Measurements from ENCODE around the gene MYO15B. TPM values are rescaled to one million over a fixed set of nuclear protein-coding genes. Genes with fewer than 3 reads are reported as not detected.

Gene MYO15B
- total RNA-seq, 1 donor from 2014 or later: 18.1 TPM

DNA sequence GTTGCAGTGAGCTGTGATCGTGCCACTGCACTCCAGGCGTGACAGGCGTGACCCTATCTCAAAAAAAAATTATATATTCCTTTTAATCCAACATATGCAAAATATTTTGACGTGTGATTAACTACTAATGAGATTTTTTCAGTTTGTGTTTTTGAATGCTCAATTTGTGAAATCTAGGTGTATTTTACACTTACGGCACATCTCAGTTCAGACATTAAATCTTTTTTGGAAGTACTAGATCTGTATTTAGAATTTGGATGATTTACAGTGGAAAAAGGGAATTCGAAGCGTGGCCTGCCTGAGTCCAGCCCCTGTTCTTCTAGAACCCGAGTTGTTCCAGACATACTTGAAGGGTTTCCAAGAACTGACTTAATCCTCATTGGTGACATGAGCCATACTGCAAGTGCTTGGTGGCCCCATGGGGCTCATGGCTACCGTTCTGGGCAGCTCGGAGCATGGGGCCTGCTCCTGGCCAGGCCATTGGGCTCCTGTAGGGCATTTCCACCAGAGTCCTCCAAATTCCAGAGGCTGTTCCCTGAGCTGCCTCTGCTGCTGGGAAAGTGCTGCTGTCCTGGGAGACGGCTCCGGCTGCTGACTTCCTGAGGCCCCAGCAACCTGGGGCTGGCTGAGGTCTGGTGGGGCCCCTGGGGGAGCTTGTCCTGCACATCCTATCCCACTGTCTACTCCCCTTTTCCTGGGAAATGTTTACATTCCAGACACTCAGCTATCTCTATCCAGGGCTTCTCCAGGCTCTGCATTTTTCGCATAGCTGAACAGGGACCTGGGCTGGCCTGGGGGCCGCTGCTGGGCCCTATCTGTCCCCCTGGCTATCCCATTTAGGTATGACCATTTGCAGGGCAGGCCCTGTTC lies 34.9 kb upstream of the MYO15B start:
- no peaks in the 10 kb centered on the region for H3K9me3 Mint-ChIP-seq
- H3K36me3 Mint-ChIP-seq (ENCODE audit: low read depth): no peaks in the 10 kb centered on the region
- intact Hi-C loops (cut with micrococcal nuclease): no loop called here
- H3K27ac Mint-ChIP-seq: no peak overlapping the region
- H3K4me1 Mint-ChIP-seq (ENCODE audit: low read depth): no peaks in the 10 kb centered on the region
- H3K4me3 Mint-ChIP-seq: no peak overlapping the region
- DNase-seq (ENCODE audit: low spot score): no peak
- peaks cover 4% of the 10 kb centered on the region for H3K27me3 Mint-ChIP-seq (ENCODE audit: insufficient read depth)

GRCh38 chr17:75553295-75554110 lies 34.1 kb upstream of the MYO15B start:
- Mint-ChIP-seq H3K27me3 (ENCODE audit: insufficient read depth) (peaks cover 3% of the 10 kb centered on the region), H3K27ac (no peak overlapping the region), H3K4me3 (no peak overlapping the region), H3K9me3 (no peaks in the 10 kb centered on the region), H3K36me3 (ENCODE audit: low read depth) (no peaks in the 10 kb centered on the region), H3K4me1 (ENCODE audit: low read depth) (no peaks in the 10 kb centered on the region)
- no peak for DNase-seq (ENCODE audit: low spot score)
- intact Hi-C loops (cut with micrococcal nuclease): no loop called here

- intact Hi-C loops (cut with micrococcal nuclease): no loop called here
- Mint-ChIP-seq H3K4me3 (no peak overlapping the region), H3K9me3 (no peaks in the 10 kb centered on the region), H3K36me3 (ENCODE audit: low read depth) (no peaks in the 10 kb centered on the region), H3K27me3 (ENCODE audit: insufficient read depth) (peaks cover 3% of the 10 kb centered on the region), H3K4me1 (ENCODE audit: low read depth) (no peaks in the 10 kb centered on the region), H3K27ac (no peak overlapping the region)
- DNase-seq (ENCODE audit: low spot score): no peak
These were observed 31.9 kb upstream of the MYO15B start for GRCh38 chr17:75555679-75556153.

- no peaks in the 10 kb centered on the region for H3K4me1 Mint-ChIP-seq (ENCODE audit: low read depth)
- H3K9me3 Mint-ChIP-seq: no peaks in the 10 kb centered on the region
- H3K4me3 Mint-ChIP-seq: no peak overlapping the region
- DNase-seq (ENCODE audit: low spot score): no peak
- no peaks in the 10 kb centered on the region for H3K36me3 Mint-ChIP-seq (ENCODE audit: low read depth)
- no peak overlapping the region for H3K27ac Mint-ChIP-seq
- intact Hi-C loops (cut with micrococcal nuclease): no loop called here
- H3K27me3 Mint-ChIP-seq (ENCODE audit: insufficient read depth): peaks cover 3% of the 10 kb centered on the region
These were observed 30.3 kb upstream of the MYO15B start for GRCh38 chr17:75557075-75557851.

DNA sequence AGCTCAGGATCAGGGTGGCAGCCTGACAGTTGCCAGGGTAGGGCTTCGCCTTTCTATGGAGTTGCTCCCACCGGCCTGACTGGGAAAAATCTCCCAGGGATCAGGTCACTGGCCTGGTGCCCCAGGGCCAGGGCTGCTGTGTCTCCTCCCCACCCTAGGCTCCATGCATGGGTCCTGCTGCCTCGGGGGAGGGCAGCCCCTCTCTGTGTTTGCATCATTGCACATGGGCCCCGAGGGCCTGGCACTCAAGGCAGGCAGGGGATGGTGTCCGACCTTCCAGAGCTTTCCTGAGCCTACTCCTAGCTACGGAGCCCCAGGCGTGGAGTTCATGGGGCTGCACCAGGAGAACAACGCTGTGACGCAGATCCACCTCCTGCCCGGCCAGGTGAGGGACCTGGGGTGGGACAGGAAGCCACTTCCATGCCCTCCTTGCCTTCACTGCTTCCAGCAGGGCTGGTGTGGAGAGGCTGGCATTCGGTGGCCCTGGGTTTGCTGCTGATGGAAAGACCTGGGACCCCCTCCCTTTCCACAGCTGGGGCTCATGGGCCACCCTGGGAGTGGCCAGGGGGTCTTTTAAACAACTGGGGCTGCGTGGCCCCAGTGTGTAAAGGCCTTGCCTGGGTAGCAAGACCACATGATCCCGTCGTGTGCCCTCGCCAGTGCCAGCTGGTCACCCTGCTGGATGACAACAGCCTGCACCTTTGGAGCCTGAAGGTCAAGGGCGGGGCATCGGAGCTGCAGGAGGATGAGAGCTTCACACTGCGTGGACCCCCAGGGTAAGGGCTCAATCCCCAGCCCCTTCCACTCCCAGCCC lies 29.5 kb upstream of the MYO15B start:
- Mint-ChIP-seq H3K4me1 (ENCODE audit: low read depth) (no peaks in the 10 kb centered on the region), H3K27ac (no peak overlapping the region), H3K36me3 (ENCODE audit: low read depth) (no peaks in the 10 kb centered on the region), H3K27me3 (ENCODE audit: insufficient read depth) (peaks cover 3% of the 10 kb centered on the region), H3K9me3 (no peaks in the 10 kb centered on the region), H3K4me3 (no peak overlapping the region)
- no peak for DNase-seq (ENCODE audit: low spot score)
- intact Hi-C loops (cut with micrococcal nuclease): no loop called here

DNA sequence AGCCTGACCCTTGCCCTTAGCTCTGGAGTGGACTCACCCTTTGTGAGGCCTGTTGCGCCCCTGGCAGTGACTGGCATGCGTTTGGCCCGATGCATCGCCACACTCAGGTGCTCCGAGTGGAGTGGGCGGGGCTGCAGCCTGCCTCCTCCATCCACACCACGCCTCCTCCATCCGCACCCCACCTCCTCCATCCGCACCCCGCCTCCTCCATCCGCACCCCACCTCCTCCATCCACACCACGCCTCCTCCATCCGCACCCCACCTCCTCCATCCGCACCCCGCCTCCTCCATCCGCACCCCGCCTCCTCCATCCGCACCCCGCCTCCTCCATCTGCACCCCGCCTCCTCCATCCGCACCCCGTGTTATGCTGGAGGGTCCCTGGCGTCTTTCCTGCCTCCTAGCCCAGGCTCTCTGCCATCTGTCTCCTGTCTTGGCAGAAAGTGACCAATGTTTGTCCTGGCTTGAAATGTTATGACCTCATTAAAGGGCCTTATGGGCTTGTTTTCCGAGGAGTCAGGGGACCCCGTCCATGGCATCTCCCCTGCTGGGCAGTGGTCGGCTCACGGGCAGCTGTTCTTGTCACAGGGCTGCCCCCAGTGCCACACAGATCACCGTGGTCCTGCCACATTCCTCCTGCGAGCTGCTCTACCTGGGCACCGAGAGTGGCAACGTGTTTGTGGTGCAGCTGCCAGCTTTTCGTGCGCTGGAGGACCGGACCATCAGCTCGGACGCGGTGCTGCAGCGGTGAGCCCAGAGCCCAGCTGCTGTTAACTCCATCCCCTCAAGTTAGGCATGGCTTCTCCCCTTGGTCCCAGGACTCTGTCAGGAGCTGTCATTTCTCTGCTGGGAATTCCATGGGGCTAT lies 28.7 kb upstream of the MYO15B start:
- no peaks in the 10 kb centered on the region for H3K36me3 Mint-ChIP-seq (ENCODE audit: low read depth)
- H3K4me1 Mint-ChIP-seq (ENCODE audit: low read depth): no peaks in the 10 kb centered on the region
- no peaks in the 10 kb centered on the region for H3K9me3 Mint-ChIP-seq
- no peak overlapping the region for H3K27ac Mint-ChIP-seq
- H3K4me3 Mint-ChIP-seq: no peak overlapping the region
- peaks cover 3% of the 10 kb centered on the region for H3K27me3 Mint-ChIP-seq (ENCODE audit: insufficient read depth)
- intact Hi-C loops (cut with micrococcal nuclease): no loop called here
- no peak for DNase-seq (ENCODE audit: low spot score)

DNA sequence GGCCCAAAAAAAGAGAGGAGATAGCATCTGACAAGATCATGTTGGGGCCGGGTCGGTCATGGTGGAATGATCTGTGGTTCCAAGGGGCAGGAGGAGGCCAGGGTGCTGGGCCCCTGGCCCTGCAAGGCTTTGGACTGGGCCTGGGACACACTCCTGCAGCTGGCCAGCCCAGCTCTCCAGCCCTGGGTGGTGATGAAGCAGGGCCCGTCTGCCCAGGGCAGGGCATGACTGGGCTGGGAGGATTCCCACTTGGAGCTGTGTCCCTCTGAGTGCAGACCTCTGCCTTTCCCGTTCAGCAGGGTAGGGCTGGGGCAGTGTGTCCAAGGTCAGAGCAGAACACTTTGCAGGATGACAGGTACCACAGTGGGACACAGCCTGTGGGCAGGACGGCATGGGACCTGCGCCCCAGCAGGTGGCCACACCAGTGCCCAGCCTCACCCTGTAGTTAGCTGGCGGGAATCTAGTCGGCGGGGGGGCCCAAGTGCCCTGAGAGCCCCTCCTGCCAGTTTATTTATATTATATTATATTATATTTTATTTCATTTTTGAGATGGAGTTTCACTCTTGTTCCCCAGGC lies 27.6 kb upstream of the MYO15B start:
- intact Hi-C loops (cut with micrococcal nuclease): no loop called here
- Mint-ChIP-seq H3K4me1 (ENCODE audit: low read depth) (no peaks in the 10 kb centered on the region), H3K4me3 (no peak overlapping the region), H3K27me3 (ENCODE audit: insufficient read depth) (no peaks in the 10 kb centered on the region), H3K9me3 (no peaks in the 10 kb centered on the region), H3K27ac (no peak overlapping the region), H3K36me3 (ENCODE audit: low read depth) (no peaks in the 10 kb centered on the region)
- no peak for DNase-seq (ENCODE audit: low spot score)

DNA sequence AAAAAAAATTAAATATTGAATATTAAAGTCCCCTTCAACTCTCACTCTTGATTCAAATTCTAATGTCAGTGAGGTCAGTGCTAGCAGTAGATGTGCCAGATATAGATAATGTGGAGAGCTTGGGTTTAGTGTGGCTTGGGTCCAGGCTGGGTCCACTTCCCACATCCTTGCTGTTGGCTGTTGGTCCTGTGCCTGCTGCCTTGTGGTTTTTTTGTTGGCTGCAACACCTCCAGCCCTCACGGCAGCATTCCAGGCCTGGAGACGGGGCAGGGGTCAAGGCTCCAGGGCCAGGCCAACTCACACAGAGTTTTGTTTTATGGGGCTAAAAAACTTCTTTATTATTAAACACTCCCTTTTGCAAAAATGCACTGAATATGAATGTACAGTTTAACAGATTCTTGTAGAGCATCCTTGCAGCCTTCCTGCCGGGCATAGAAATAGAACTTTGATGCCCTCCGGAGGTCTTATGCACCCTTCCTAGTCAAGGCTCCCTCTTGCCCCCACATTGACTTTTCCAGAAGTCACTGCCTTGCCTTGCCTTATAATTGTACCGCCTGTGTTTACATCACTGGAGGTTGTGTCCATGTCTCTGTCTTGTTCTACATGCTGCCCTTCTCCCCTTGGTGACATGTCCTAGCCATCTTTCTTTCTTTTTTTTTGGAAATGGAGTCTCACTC lies 25.5 kb upstream of the MYO15B start:
- no peak for DNase-seq (ENCODE audit: low spot score)
- Mint-ChIP-seq H3K27ac (no peak overlapping the region), H3K27me3 (ENCODE audit: insufficient read depth) (no peaks in the 10 kb centered on the region), H3K4me3 (no peak overlapping the region), H3K4me1 (ENCODE audit: low read depth) (no peaks in the 10 kb centered on the region), H3K9me3 (no peaks in the 10 kb centered on the region), H3K36me3 (ENCODE audit: low read depth) (no peaks in the 10 kb centered on the region)
- intact Hi-C loops (cut with micrococcal nuclease): no loop called here

- Mint-ChIP-seq H3K9me3 (no peaks in the 10 kb centered on the region), H3K27me3 (ENCODE audit: insufficient read depth) (no peaks in the 10 kb centered on the region), H3K4me3 (no peak overlapping the region), H3K4me1 (ENCODE audit: low read depth) (no peaks in the 10 kb centered on the region), H3K36me3 (ENCODE audit: low read depth) (no peaks in the 10 kb centered on the region), H3K27ac (no peak overlapping the region)
- intact Hi-C loops (cut with micrococcal nuclease): no loop called here
- DNase-seq (ENCODE audit: low spot score): no peak
These were observed 24.4 kb upstream of the MYO15B start for GRCh38 chr17:75563063-75563758.

DNA sequence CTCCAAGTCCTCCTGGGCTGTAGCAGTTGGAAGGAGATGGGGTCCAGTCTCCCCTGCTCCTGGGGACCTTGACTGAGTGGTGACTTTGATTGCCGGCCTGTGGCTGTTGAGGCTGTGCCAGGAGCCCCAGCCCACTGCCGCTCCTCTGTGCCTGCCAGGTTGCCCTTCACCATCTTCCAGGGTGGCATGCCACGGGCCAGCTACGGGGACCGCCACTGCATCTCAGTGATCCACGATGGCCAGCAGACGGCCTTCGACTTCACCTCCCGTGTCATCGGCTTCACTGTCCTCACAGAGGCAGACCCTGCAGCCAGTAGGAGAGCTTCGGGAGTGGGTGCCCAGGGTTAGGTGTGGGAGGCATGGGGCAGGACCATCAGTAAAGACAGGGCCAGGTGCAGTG lies 23.4 kb upstream of the MYO15B start:
- H3K27ac Mint-ChIP-seq: no peak overlapping the region
- DNase-seq (ENCODE audit: low spot score): no peak
- H3K4me3 Mint-ChIP-seq: no peak overlapping the region
- no peaks in the 10 kb centered on the region for H3K36me3 Mint-ChIP-seq (ENCODE audit: low read depth)
- H3K9me3 Mint-ChIP-seq: no peaks in the 10 kb centered on the region
- H3K4me1 Mint-ChIP-seq (ENCODE audit: low read depth): no peaks in the 10 kb centered on the region
- no peaks in the 10 kb centered on the region for H3K27me3 Mint-ChIP-seq (ENCODE audit: insufficient read depth)
- intact Hi-C loops (cut with micrococcal nuclease): no loop called here
